Measurements from ENCODE around the gene USP4.
A peak's percentile ranks its signal among the peaks of the same experiment; 100 is the strongest.
"Not testable (repeated sequence)": the region's sequence is repeated elsewhere in the genome, so short reads cannot be mapped to it uniquely, and the experiment has no call there.

Gene USP4

GRCh38 chr3:49351521-49352011, 11.7 kb upstream of the USP4 start:
- DNase-seq (ENCODE audit: low spot score) = peak; percentile 39

- peak; percentile 81 for DNase-seq (ENCODE audit: low spot score)
These were observed 9.7 kb upstream of the USP4 start for GRCh38 chr3:49349348-49350114.

- not testable (repeated sequence) for DNase-seq (ENCODE audit: low spot score)
These were observed 8.5 kb upstream of the USP4 start for GRCh38 chr3:49348361-49348760.

GRCh38 chr3:49346797-49347251, 7.0 kb upstream of the USP4 start:
- DNase-seq (ENCODE audit: low spot score) = no peak

- no peak for DNase-seq (ENCODE audit: low spot score)
These were observed 3.3 kb upstream of the USP4 start for GRCh38 chr3:49343163-49343562.

- no peak for DNase-seq (ENCODE audit: low spot score)
These were observed 2.1 kb upstream of the USP4 start for GRCh38 chr3:49341996-49342395.

GRCh38 chr3:49339581-49339940, 292 bp downstream of the USP4 start:
- no peak for DNase-seq (ENCODE audit: low spot score)

GRCh38 chr3:49333916-49334633, 5.8 kb downstream of the USP4 start:
- no peak for DNase-seq (ENCODE audit: low spot score)

GRCh38 chr3:49333091-49333490, 6.8 kb downstream of the USP4 start:
- DNase-seq (ENCODE audit: low spot score) = no peak

- no peak for DNase-seq (ENCODE audit: low spot score)
These were observed 10.7 kb downstream of the USP4 start for GRCh38 chr3:49329186-49329585.

GRCh38 chr3:49328350-49328749, 11.5 kb downstream of the USP4 start:
- DNase-seq (ENCODE audit: low spot score) = not testable (repeated sequence)

- DNase-seq (ENCODE audit: low spot score) = peak; percentile 42
These were observed 12.4 kb downstream of the USP4 start for GRCh38 chr3:49327485-49327884.

- DNase-seq (ENCODE audit: low spot score) = no peak
These were observed 15.1 kb downstream of the USP4 start for GRCh38 chr3:49324768-49325167.

GRCh38 chr3:49316696-49317457, 23.0 kb downstream of the USP4 start:
- no peak for DNase-seq (ENCODE audit: low spot score)

- no peak for DNase-seq (ENCODE audit: low spot score)
These were observed 25.8 kb downstream of the USP4 start for GRCh38 chr3:49313896-49314688.

GRCh38 chr3:49311283-49311682, 28.6 kb downstream of the USP4 start:
- no peak for DNase-seq (ENCODE audit: low spot score)

GRCh38 chr3:49310677-49311076, 29.2 kb downstream of the USP4 start:
- no peak for DNase-seq (ENCODE audit: low spot score)

GRCh38 chr3:49305608-49306007, 34.2 kb downstream of the USP4 start:
- no peak for DNase-seq (ENCODE audit: low spot score)

- peak; percentile 27 for DNase-seq (ENCODE audit: low spot score)
These were observed 37.2 kb downstream of the USP4 start for GRCh38 chr3:49302613-49303012.

GRCh38 chr3:49300595-49300994, 39.3 kb downstream of the USP4 start:
- no peak for DNase-seq (ENCODE audit: low spot score)

GRCh38 chr3:49298511-49298910, 41.3 kb downstream of the USP4 start:
- no peak for DNase-seq (ENCODE audit: low spot score)
